ENCODE data around the gene TLR7.

DNA sequence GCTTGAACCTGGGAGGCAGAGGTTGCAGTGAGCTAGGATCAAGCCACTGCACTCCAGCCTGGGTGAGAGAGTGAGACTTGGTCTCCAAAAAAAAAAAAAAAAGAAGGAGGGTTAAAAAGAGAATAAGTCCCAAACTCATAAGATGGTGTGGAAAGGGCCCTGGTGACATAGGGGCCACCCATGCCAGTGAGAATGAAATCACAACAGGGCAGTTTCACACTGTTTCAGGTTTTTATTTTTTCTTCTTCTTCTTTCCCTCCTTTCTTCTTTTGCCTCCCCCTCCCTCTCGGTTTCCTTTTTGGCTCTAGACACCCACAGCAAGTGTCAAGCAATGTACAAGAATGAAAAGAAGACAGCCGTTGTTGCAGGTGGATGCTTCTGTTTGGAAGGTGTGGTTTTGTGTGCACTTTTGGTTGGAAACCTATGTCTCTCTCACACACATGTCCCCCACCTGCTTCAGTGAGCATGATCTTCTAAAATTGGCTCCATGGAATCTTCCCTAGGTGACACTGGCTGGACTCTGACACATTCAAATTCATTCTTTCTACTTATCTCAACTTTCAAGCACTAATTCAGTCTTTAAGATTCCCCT lies 25.1 kb downstream of the TLR7 start:
- TF ChIP-seq, protein P1, sequence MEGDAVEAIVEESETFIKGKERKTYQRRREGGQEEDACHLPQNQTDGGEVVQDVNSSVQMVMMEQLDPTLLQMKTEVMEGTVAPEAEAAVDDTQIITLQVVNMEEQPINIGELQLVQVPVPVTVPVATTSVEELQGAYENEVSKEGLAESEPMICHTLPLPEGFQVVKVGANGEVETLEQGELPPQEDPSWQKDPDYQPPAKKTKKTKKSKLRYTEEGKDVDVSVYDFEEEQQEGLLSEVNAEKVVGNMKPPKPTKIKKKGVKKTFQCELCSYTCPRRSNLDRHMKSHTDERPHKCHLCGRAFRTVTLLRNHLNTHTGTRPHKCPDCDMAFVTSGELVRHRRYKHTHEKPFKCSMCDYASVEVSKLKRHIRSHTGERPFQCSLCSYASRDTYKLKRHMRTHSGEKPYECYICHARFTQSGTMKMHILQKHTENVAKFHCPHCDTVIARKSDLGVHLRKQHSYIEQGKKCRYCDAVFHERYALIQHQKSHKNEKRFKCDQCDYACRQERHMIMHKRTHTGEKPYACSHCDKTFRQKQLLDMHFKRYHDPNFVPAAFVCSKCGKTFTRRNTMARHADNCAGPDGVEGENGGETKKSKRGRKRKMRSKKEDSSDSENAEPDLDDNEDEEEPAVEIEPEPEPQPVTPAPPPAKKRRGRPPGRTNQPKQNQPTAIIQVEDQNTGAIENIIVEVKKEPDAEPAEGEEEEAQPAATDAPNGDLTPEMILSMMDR (IDR thresholded peaks at IDR 0.05): no peak
- no peak for TF ChIP-seq POLR2A (IDR thresholded peaks at IDR 0.05)

Measured in esophagus squamous epithelium (tissue), 4 donors.